Adrenal gland (tissue), 5 donors: ENCODE measurements around the gene MAD1L1.

ENCODE experiments used
- CTCF ChIP-seq, 6 experiments: fragments of 450-650 bp in 4 of 6; fragments of 200-600 bp in 2 of 6; sonication (generic) in 1 of 6; IDR thresholded peaks; 1 replicate in 5 of 6; 2 replicates in 1 of 6; pipeline versions ENCODE4 v1.5.1 to v1.8.0; 2016 to 2021; ENCODE audit warnings: antibody characterized with exemption in 6 of 6, mild to moderate bottlenecking in 2 of 6, moderate library complexity in 1 of 6
- POLR2A ChIP-seq, 2 donors: fragments of 450-650 bp; IDR thresholded peaks; one replicate each; pipeline ENCODE4 v1.6.1; 2017; ENCODE audit warnings: antibody characterized with exemption in 2 of 2, mild to moderate bottlenecking in 2 of 2, moderate library complexity in 1 of 2
- donor health status: DM: no; HTN: no; CAD: no.

DNA sequence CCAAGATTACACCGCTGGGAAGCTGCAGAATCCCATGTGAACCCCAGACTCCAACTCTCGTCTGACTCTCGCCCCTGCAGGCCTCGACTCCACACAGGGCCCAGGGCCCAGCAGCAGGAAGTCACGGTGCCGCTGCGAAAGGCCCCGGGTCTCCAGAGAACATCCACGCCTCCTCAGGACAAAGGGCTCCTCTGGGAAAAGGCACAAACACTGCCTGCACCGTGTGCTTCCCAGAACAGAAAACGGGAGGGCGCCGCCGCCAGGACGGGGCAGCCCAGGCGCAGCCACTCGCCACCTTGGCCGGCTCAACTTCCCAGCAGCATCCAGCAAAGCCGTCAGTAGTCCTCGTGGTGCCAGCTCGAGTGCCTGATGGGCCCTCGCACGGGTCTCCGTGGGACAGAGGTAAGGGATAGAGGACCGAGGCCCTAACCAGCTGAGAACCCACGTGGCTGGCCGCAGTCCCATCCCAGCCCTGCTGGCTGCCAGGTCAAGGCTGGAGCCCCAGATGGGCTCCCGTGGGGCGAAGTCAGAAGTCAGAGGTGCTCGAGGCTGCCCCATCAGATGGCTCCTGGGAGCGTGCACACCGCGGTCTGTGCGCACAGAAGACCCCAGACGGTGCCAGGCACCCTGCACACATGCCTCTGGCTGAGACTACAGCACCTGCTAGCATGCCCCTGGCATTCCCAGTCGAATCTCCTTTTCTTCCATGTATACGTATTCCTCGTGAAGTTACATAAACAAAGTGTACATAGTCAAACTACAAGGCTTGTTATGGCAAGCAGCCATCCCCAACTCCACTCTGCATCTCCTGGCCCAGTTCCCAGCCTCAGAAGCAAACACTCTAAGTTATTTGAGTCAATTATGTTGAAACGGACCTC, 60.2 kb downstream of the MAD1L1 start:
- no peak for TF ChIP-seq CTCF (IDR thresholded peaks at IDR 0.05)
- no peak for TF ChIP-seq POLR2A (IDR thresholded peaks at IDR 0.05)
